ENCODE measurements around the gene CCDC122. TPM values are rescaled to one million over a fixed set of nuclear protein-coding genes. Genes with fewer than 3 reads are reported as not detected.
A peak's percentile ranks its signal among the peaks of the same experiment; 100 is the strongest.

The CCDC122 gene
- total and polyA plus RNA-seq, 2 donors from 2014 or later: 4.3 to 11.7 TPM

GRCh38 chr13:43852923-43853404 is 26.6 kb downstream of the CCDC122 start:
- DNase-seq (no peak), FAIRE-seq (no peak)
- no peaks in the 10 kb centered on the region for H3K4me1 ChIP-seq (ENCODE audit: control insufficient read depth in 2 of 3, insufficient read depth in 2 of 3, low read depth in 1 of 3, low read length in 3 of 3)
- no peaks in the 10 kb centered on the region for H3K36me3 ChIP-seq (ENCODE audit: control insufficient read depth in 2 of 3, insufficient read depth in 3 of 3, low read length in 3 of 3)
- intact Hi-C loops (cut with DNase I): no loop called here
- H3K9me3 ChIP-seq (ENCODE audit: control insufficient read depth in 2 of 3, insufficient read depth in 1 of 3, low read length in 3 of 3): peaks cover 0 to 21% (median 3%) of the 10 kb centered on the region in 3 donors
- no peak overlapping the region for H3K4me3 ChIP-seq (ENCODE audit: low read length in 3 of 3)
- no peak for TF ChIP-seq CTCF (IDR thresholded peaks at IDR 0.05; ENCODE audit: borderline replicate concordance, extremely low read depth, insufficient read depth)
- no peaks in the 10 kb centered on the region for H3K27me3 ChIP-seq (ENCODE audit: control insufficient read depth, insufficient read depth, low read length)
- no peak overlapping the region for H3K9ac ChIP-seq (ENCODE audit: low read length in 3 of 3)
- no peak overlapping the region for H3K27ac ChIP-seq (ENCODE audit: low read depth in 2 of 2, low read length in 2 of 2)

GRCh38 chr13:43850873-43851272 is 28.7 kb downstream of the CCDC122 start:
- intact Hi-C loops (cut with DNase I): no loop called here
- no peak overlapping the region for H3K4me3 ChIP-seq (ENCODE audit: low read length in 3 of 3)
- no peak overlapping the region for H3K27ac ChIP-seq (ENCODE audit: low read depth in 2 of 2, low read length in 2 of 2)
- TF ChIP-seq CTCF (IDR thresholded peaks at IDR 0.05; ENCODE audit: borderline replicate concordance, extremely low read depth, insufficient read depth): no peak
- H3K9me3 ChIP-seq (ENCODE audit: control insufficient read depth in 2 of 3, insufficient read depth in 1 of 3, low read length in 3 of 3): peaks cover 0 to 21% (median 3%) of the 10 kb centered on the region in 3 donors
- no peaks in the 10 kb centered on the region for H3K27me3 ChIP-seq (ENCODE audit: control insufficient read depth, insufficient read depth, low read length)
- no peaks in the 10 kb centered on the region for H3K4me1 ChIP-seq (ENCODE audit: control insufficient read depth in 2 of 3, insufficient read depth in 2 of 3, low read depth in 1 of 3, low read length in 3 of 3)
- peak in 1 of 5 donors; percentile 11 for DNase-seq
- no peak for FAIRE-seq
- H3K9ac ChIP-seq (ENCODE audit: low read length in 3 of 3): no peak overlapping the region
- H3K36me3 ChIP-seq (ENCODE audit: control insufficient read depth in 2 of 3, insufficient read depth in 3 of 3, low read length in 3 of 3): no peaks in the 10 kb centered on the region

- TF ChIP-seq CTCF (IDR thresholded peaks at IDR 0.05; ENCODE audit: borderline replicate concordance, extremely low read depth, insufficient read depth): no peak
- peaks cover 0 to 17% (median 3%) of the 10 kb centered on the region in 3 donors for H3K9me3 ChIP-seq (ENCODE audit: control insufficient read depth in 2 of 3, insufficient read depth in 1 of 3, low read length in 3 of 3)
- intact Hi-C loops (cut with DNase I): no loop called here
- no peaks in the 10 kb centered on the region for H3K4me1 ChIP-seq (ENCODE audit: control insufficient read depth in 2 of 3, insufficient read depth in 2 of 3, low read depth in 1 of 3, low read length in 3 of 3)
- no peak overlapping the region for H3K27ac ChIP-seq (ENCODE audit: low read depth in 2 of 2, low read length in 2 of 2)
- H3K9ac ChIP-seq (ENCODE audit: low read length in 3 of 3): no peak overlapping the region
- DNase-seq: no peak
- H3K4me3 ChIP-seq (ENCODE audit: low read length in 3 of 3): no peak overlapping the region
- no peaks in the 10 kb centered on the region for H3K36me3 ChIP-seq (ENCODE audit: control insufficient read depth in 2 of 3, insufficient read depth in 3 of 3, low read length in 3 of 3)
- no peak for FAIRE-seq
- H3K27me3 ChIP-seq (ENCODE audit: control insufficient read depth, insufficient read depth, low read length): no peaks in the 10 kb centered on the region
Observed at GRCh38 chr13:43848001-43848649, 31.4 kb downstream of the CCDC122 start.

Measured in kidney (tissue), 14 donors.